SK-N-SH (cell line): ENCODE measurements around the gene LRRN1.

Source experiments
- ELF1 ChIP-seq: IDR thresholded peaks from 2 replicates; pipeline ENCODE4 v1.4.0; 2012
- EP300 ChIP-seq, 2 experiments: IDR thresholded peaks; 2 replicates each; pipeline versions ENCODE4 v1.4.0 to v1.6.1; 2012; ENCODE audit warnings: borderline replicate concordance in 1 of 2, low read depth in 1 of 2, low read length in 1 of 2
- JUND ChIP-seq: IDR thresholded peaks from 2 replicates; pipeline ENCODE4 v1.4.0; 2012
- MEF2A ChIP-seq: IDR thresholded peaks from 2 replicates; pipeline ENCODE4 v1.4.0; 2012; ENCODE audit warnings: low read depth, borderline replicate concordance
- NFIC ChIP-seq: IDR thresholded peaks from 2 replicates; pipeline ENCODE4 v1.4.0; 2012; ENCODE audit warnings: borderline replicate concordance
- PBX3 ChIP-seq: IDR thresholded peaks from 2 replicates; pipeline ENCODE4; 2012
- POLR2AphosphoS5 ChIP-seq: IDR thresholded peaks from 2 replicates; pipeline ENCODE4 v1.6.1; 2012; ENCODE audit warnings: low read depth, low read length
- RAD21 ChIP-seq: IDR thresholded peaks from 2 replicates; pipeline ENCODE4 v1.6.1; 2012; ENCODE audit warnings: mild to moderate bottlenecking, low read length
- RXRA ChIP-seq: IDR thresholded peaks from 2 replicates; pipeline ENCODE4 v1.4.0; 2012; ENCODE audit warnings: low read depth, mild to moderate bottlenecking, borderline replicate concordance
- SMC3 ChIP-seq: IDR thresholded peaks from 2 replicates; pipeline ENCODE4 v1.6.1; 2012; ENCODE audit warnings: low read depth, low read length, improper control_type of control experiment
- TEAD4 ChIP-seq: IDR thresholded peaks from 2 replicates; pipeline ENCODE4 v1.4.0; 2012; ENCODE audit warnings: mild to moderate bottlenecking, borderline replicate concordance; ENCODE audit not compliant: insufficient read depth
- USF2 ChIP-seq: fragments of 150-350 bp; IDR thresholded peaks from 2 replicates; pipeline ENCODE4 v1.6.1; 2017; ENCODE audit warnings: antibody characterized with exemption, low read length, low read depth, borderline replicate concordance
- YY1 ChIP-seq: IDR thresholded peaks from 2 replicates; pipeline ENCODE4 v1.4.0; 2012; ENCODE audit warnings: low read depth, mild to moderate bottlenecking
- TF ChIP-seq, protein P1 (sequence below): fragments of 200-600 bp; sonication (generic); IDR thresholded peaks from 2 replicates; pipeline ENCODE4 v1.6.1; 2017; ENCODE audit warnings: antibody characterized with exemption, mild to moderate bottlenecking, moderate library complexity

GRCh38 chr3:3771567-3771966 lies 27.7 kb upstream of the LRRN1 start:
- no peak for TF ChIP-seq POLR2AphosphoS5
- TF ChIP-seq, protein P1, sequence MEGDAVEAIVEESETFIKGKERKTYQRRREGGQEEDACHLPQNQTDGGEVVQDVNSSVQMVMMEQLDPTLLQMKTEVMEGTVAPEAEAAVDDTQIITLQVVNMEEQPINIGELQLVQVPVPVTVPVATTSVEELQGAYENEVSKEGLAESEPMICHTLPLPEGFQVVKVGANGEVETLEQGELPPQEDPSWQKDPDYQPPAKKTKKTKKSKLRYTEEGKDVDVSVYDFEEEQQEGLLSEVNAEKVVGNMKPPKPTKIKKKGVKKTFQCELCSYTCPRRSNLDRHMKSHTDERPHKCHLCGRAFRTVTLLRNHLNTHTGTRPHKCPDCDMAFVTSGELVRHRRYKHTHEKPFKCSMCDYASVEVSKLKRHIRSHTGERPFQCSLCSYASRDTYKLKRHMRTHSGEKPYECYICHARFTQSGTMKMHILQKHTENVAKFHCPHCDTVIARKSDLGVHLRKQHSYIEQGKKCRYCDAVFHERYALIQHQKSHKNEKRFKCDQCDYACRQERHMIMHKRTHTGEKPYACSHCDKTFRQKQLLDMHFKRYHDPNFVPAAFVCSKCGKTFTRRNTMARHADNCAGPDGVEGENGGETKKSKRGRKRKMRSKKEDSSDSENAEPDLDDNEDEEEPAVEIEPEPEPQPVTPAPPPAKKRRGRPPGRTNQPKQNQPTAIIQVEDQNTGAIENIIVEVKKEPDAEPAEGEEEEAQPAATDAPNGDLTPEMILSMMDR = no peak
- TF ChIP-seq ELF1 = no peak
- TF ChIP-seq PBX3 = no peak
- no peak for TF ChIP-seq SMC3
- TF ChIP-seq RXRA = no peak
- no peak for TF ChIP-seq RAD21
- no peak for TF ChIP-seq EP300 (IDR thresholded peaks at IDR 0.05; ENCODE audit: borderline replicate concordance in 1 of 2, low read depth in 1 of 2, low read length in 1 of 2)
- no peak for TF ChIP-seq MEF2A
- no peak for TF ChIP-seq YY1
- no peak for TF ChIP-seq JUND
- TF ChIP-seq TEAD4 = no peak
- TF ChIP-seq NFIC = no peak
- no peak for TF ChIP-seq USF2
